WTC11 (cell line): ENCODE data around the gene NMUR2.

ENCODE experiments used
- TF ChIP-seq, protein P1 (sequence below): sonication (generic); formaldehyde crosslinking; IDR thresholded peaks from 2 replicates; pipeline ENCODE4 v1.8.1; 2023; ENCODE audit warnings: mild to moderate bottlenecking, missing genetic modification reagents, moderate library complexity
- TF ChIP-seq, protein P2 (sequence below): sonication (generic); formaldehyde crosslinking; IDR thresholded peaks from 2 replicates; pipeline ENCODE4 v1.8.0; 2022; ENCODE audit warnings: mild to moderate bottlenecking, missing genetic modification reagents
- TF ChIP-seq, protein P3 (sequence below): sonication (generic); formaldehyde crosslinking; IDR thresholded peaks from 2 replicates; pipeline ENCODE4 v1.8.1; 2023; ENCODE audit warnings: mild to moderate bottlenecking, moderate library complexity, missing genetic modification reagents

DNA sequence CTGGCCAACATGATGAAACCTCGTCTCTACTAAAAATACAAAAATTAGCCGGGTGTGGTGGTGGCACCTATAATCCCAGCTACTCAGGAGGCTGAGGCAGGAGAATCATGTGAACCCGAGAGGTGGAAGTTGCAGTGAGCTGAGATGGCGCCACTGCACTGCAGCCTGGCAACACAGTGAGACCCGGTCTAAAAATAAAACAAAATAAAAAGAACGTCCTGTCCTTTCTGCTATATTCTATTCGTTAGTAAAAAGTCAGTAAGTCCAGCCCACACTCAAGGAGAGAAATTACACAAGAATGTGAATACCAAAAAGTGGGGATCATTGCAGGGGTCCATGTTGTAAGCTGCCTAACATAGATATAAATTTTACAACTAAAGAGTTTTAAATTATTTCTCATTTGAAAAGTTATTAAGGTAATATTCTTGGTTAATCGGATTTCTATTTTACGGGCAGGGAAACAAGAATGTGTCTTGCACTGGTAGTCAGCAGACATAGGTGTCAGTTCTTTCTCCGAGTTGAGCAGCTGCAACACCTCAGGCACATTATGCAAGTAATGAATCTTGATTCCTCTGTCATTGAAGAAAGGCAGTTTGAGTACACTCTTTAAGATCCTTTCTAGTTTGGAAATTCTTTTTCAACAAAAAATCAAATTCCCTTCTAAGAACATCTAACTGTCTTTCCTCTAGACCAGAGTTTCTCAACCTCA lies 24.5 kb downstream of the NMUR2 start:
- TF ChIP-seq, protein P1, sequence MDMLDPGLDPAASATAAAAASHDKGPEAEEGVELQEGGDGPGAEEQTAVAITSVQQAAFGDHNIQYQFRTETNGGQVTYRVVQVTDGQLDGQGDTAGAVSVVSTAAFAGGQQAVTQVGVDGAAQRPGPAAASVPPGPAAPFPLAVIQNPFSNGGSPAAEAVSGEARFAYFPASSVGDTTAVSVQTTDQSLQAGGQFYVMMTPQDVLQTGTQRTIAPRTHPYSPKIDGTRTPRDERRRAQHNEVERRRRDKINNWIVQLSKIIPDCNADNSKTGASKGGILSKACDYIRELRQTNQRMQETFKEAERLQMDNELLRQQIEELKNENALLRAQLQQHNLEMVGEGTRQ, result no peak
- TF ChIP-seq, protein P2, sequence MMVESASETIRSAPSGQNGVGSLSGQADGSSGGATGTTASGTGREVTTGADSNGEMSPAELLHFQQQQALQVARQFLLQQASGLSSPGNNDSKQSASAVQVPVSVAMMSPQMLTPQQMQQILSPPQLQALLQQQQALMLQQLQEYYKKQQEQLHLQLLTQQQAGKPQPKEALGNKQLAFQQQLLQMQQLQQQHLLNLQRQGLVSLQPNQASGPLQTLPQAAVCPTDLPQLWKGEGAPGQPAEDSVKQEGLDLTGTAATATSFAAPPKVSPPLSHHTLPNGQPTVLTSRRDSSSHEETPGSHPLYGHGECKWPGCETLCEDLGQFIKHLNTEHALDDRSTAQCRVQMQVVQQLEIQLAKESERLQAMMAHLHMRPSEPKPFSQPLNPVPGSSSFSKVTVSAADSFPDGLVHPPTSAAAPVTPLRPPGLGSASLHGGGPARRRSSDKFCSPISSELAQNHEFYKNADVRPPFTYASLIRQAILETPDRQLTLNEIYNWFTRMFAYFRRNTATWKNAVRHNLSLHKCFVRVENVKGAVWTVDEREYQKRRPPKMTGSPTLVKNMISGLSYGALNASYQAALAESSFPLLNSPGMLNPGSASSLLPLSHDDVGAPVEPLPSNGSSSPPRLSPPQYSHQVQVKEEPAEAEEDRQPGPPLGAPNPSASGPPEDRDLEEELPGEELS (CRISPR knock-in tag), result no peak
- TF ChIP-seq, protein P3, sequence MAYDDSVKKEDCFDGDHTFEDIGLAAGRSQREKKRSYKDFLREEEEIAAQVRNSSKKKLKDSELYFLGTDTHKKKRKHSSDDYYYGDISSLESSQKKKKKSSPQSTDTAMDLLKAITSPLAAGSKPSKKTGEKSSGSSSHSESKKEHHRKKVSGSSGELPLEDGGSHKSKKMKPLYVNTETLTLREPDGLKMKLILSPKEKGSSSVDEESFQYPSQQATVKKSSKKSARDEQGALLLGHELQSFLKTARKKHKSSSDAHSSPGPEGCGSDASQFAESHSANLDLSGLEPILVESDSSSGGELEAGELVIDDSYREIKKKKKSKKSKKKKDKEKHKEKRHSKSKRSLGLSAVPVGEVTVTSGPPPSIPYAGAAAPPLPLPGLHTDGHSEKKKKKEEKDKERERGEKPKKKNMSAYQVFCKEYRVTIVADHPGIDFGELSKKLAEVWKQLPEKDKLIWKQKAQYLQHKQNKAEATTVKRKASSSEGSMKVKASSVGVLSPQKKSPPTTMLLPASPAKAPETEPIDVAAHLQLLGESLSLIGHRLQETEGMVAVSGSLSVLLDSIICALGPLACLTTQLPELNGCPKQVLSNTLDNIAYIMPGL (CRISPR knock-in tag), result no peak
